Pancreas (tissue), 10 donors: ENCODE results near the gene TTLL13. TPM values are rescaled to one million over a fixed set of nuclear protein-coding genes. Genes with fewer than 3 reads are reported as not detected.

Source experiments
- ATAC-seq, 4 donors: fragments of 200-7000 bp; cut with Tn5 transposase; one replicate each; pipeline versions ENCODE4 v1.8.0 to v1.9.1; 2020; ENCODE audit warnings: mild to moderate bottlenecking in 4 of 4, moderate library complexity in 4 of 4
- DNase-seq, 6 donors: peaks; one replicate each; pipeline ENCODE4 v3.0.0-alpha.2; 2020
- FAIRE-seq: peaks from 2 replicates; lab custom pipeline; 2012; peaks lifted over from hg19 to GRCh38; lab: Jason Lieb, UNC
- H3K27ac ChIP-seq, 4 donors: fragments of 200-600 bp; sonication (generic); 1 replicate in 3 of 4; 2 replicates in 1 of 4; pipeline versions ENCODE4 v1.5.0 to v1.8.0; 2020
- H3K27me3 ChIP-seq, 4 donors: fragments of 200-600 bp; one replicate each; pipeline ENCODE4 v1.8.0; 2021
- H3K36me3 ChIP-seq, 3 donors: fragments of 200-600 bp; sonication (generic) in 1 of 3; one replicate each; pipeline versions ENCODE4 v1.5.0 to v1.8.0; 2020 to 2021
- H3K4me1 ChIP-seq, 3 donors: fragments of 200-600 bp; one replicate each; pipeline ENCODE4 v1.8.0; 2021
- H3K4me3 ChIP-seq, 4 donors: fragments of 200-600 bp; sonication (generic) in 2 of 4; one replicate each; pipeline versions ENCODE4 v1.5.0 to v1.8.0; 2020 to 2021
- H3K9me3 ChIP-seq, 4 donors: fragments of 200-600 bp; one replicate each; pipeline ENCODE4 v1.8.0; 2021
- WGBS, 2 donors: extraction: QIAGEN DNeasy Blood & Tissue Kit; methylation state at CpG; one replicate each; pipeline ENCODE4 v1.1.7; 2013; 5-methylcytosine and 5-hydroxymethylcytosine counted together
- intact Hi-C, 3 donors: fragments of 100-400 bp; cut with DNase I; formaldehyde crosslinking; loops; one replicate each; pipeline versions ENCODE4 v1.11.1 to v1.14.2; 2022
- polyA plus RNA-seq, 2 donors: library from polyadenylated mRNA; stranded (reverse); fragments of 200-250 nt; gene quantifications; one replicate each; pipeline ENCODE4 v1.2.3, GENCODE V29; 2013
- total RNA-seq, 6 donors: library from RNA; stranded (reverse); fragmentation: NEBNext Ultra II Directional in 4 of 6; extraction: Animal tissue kit (Norgen Biotek cat#: 25700) in 4 of 6; gene quantifications; one replicate each; pipeline versions ENCODE4 v1.2.1 to v1.2.4, GENCODE V29; 2021 to 2023
- TF ChIP-seq, protein P1 (sequence below), 4 donors: fragments of 200-600 bp; sonication (generic) in 3 of 4; IDR thresholded peaks; one replicate each; pipeline versions ENCODE4 v1.5.0 to v1.8.0; 2021; ENCODE audit warnings: antibody characterized with exemption in 4 of 4
- donor health status: healthy with polysubstance abuse.
- donor health status: DM: no; HTN: no; CAD: no; lungs with moderate emphysema.
- donor health status: DM: no; HTN: no; CAD: no.
- donor health status: control.
- donor health status: control.
- donor health status: Bipolar disorder and iron deficiency.
- donor health status: DM: yes; HTN: yes; CAD: no.
- donor health status: DM: no; HTN: no; CAD: no.
- donor health status: DM: no; HTN: no; CAD: no.
- donor health status: DM: yes; HTN: yes; CAD: no.

Gene TTLL13
- total and polyA plus RNA-seq, 8 donors, result 0.19 to 2.4 (median 0.43) TPM; not detected in 2

DNA sequence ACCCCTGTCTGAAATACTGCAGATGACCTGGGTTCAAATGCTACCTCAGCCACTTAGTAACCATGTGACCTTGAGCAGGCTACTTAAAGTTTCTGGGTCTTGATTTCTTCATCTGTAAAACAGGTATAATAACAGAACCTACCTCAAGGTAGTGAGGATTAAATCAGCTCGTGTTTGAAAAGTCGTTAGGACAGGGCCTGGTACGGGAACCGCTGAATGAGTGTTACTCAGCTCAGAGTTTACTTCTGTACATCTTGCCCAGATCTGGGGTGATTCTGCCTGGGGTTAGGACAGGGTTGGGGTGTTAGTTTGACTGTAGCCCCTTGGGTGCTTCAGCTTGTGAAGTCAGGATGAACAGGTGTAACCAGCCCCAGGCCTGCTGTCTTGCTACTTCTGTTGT lies 46.4 kb upstream of the TTLL13 start:
- TF ChIP-seq, protein P1, sequence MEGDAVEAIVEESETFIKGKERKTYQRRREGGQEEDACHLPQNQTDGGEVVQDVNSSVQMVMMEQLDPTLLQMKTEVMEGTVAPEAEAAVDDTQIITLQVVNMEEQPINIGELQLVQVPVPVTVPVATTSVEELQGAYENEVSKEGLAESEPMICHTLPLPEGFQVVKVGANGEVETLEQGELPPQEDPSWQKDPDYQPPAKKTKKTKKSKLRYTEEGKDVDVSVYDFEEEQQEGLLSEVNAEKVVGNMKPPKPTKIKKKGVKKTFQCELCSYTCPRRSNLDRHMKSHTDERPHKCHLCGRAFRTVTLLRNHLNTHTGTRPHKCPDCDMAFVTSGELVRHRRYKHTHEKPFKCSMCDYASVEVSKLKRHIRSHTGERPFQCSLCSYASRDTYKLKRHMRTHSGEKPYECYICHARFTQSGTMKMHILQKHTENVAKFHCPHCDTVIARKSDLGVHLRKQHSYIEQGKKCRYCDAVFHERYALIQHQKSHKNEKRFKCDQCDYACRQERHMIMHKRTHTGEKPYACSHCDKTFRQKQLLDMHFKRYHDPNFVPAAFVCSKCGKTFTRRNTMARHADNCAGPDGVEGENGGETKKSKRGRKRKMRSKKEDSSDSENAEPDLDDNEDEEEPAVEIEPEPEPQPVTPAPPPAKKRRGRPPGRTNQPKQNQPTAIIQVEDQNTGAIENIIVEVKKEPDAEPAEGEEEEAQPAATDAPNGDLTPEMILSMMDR (IDR thresholded peaks at IDR 0.05), result no peak
- Histone ChIP-seq H3K36me3 (no peaks in the 10 kb centered on the region), H3K4me1 (peaks cover 6 to 11% (median 10%) of the 10 kb centered on the region in 3 donors), H3K4me3 (peak overlapping the region in 1 of 4 donors; percentile 78), H3K9me3 (no peaks in the 10 kb centered on the region), H3K27me3 (no peaks in the 10 kb centered on the region), H3K27ac (no peak overlapping the region)
- ATAC-seq (no peak), FAIRE-seq (no peak), DNase-seq (no peak)
- intact Hi-C loops, result no loop called here
- WGBS, 2 donors, result 80 to 83% methylated on average over 4 of the region's 4 CpGs

DNA sequence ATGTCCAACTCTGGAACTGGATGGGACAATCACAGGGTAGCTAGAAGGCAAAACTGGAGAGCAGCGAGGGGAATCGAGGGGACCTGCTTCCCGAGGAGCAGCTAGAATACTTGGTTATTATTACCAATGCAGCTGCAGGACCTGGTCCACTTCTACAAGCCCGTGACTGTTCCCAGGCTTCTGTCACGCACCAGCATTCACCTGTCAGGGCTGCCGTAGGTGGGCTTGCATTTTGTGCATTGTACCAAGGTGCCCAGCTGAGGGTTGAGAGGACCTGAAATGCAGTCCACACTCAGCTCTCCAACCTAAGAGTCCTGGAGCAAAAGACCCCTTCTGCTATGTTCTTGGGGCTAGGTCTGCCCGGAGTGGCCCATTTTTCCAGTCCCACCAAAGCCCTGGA lies 45.9 kb upstream of the TTLL13 start:
- no peak overlapping the region for H3K4me3 ChIP-seq
- 93 to 99% methylated on average over 7 of the region's 7 CpGs for WGBS, 2 donors
- H3K27ac ChIP-seq, result no peak overlapping the region

DNA sequence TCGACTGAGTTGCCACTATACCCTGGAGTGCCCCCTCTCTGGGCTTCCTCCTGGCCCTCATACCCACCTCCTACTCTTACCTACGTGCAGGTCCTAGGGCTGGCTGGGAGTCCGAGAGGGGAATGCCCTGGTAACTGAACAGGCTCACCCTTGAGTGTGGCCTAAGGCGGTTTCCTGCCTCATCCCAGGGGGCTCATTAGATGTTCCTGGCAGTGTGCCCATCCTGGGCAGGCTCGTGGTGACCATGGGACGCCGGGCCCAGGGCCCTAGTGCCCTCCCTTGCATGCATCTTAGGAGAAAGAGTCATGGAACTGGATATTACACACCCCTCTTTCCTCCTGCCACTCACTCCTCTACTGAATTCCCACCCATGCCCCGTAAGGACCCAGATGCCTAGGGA lies 45.4 kb upstream of the TTLL13 start:
- DNase-seq (peak in 1 of 6 donors; percentile 70), ATAC-seq (no peak), FAIRE-seq (no peak)
- 64 to 66% methylated on average over 8 of the region's 8 CpGs for WGBS, 2 donors
- no peaks in the 10 kb centered on the region for H3K36me3 ChIP-seq
- TF ChIP-seq, protein P1 (IDR thresholded peaks at IDR 0.05), result no peak
- H3K27ac ChIP-seq, result no peak overlapping the region
- H3K27me3 ChIP-seq, result no peaks in the 10 kb centered on the region
- intact Hi-C loops, result no loop called here
- peaks cover 6 to 11% (median 10%) of the 10 kb centered on the region in 3 donors for H3K4me1 ChIP-seq
- no peak overlapping the region for H3K4me3 ChIP-seq
- H3K9me3 ChIP-seq, result no peaks in the 10 kb centered on the region

More for the DNA sequence above, 45.9 kb upstream of the TTLL13 start:
- no peak for ATAC-seq
- FAIRE-seq, result no peak
- DNase-seq, result peak in 1 of 6 donors; percentile 12
- Histone ChIP-seq H3K27me3 (no peaks in the 10 kb centered on the region), H3K36me3 (no peaks in the 10 kb centered on the region), H3K4me1 (peaks cover 6 to 11% (median 10%) of the 10 kb centered on the region in 3 donors), H3K9me3 (no peaks in the 10 kb centered on the region)
- TF ChIP-seq, protein P1 (IDR thresholded peaks at IDR 0.05), result no peak
- intact Hi-C loops, result no loop called here

DNA sequence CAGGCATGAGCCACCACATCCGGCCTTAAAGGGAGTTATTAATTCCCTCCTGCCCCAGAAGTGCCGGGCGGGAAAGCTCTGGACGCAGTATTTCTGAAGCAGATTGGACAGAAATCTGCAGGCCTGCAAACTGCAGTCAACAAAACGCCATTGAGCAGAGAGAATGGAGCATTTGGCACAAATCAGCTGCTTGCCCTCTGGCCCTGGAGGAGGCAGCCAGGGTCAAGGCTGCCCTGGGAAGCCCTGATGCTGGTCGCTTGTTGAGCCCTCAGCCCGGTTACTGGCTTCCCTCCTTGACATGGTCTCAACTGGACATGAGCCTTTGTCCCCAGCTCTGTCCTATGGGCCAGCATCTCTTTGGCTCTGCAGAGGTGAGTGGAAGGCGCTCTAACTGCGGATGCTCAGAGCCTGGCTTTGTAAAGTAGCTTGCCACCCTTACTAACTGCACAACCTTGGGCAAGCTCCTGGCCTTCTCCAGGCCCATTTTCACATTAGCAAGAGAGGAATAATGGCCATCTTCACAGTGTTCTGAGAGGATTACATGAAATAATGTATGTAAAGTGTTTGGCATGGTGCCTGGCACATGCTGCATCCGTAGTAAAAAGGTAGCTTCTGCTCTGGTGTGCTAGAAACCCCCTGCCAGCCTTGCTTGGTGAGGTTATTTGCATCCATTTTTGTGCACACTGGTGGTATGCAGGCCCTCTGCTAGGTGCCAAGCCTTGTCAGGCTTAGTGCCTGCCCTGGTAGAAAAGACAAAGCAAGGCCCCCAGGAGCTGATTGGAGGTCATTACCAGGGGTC lies 44.1 kb upstream of the TTLL13 start:
- WGBS, 2 donors, result 78 to 82% methylated on average over 10 of the region's 10 CpGs
- TF ChIP-seq, protein P1 (IDR thresholded peaks at IDR 0.05), result no peak
- intact Hi-C loops, result no loop called here
- Histone ChIP-seq H3K36me3 (peaks cover 0 to 1% (median 0%) of the 10 kb centered on the region in 3 donors), H3K27me3 (no peaks in the 10 kb centered on the region), H3K4me1 (peaks cover 6 to 11% (median 10%) of the 10 kb centered on the region in 3 donors), H3K4me3 (no peak overlapping the region), H3K9me3 (no peaks in the 10 kb centered on the region), H3K27ac (no peak overlapping the region)
- DNase-seq, result no peak
- ATAC-seq, result no peak
- FAIRE-seq, result no peak

DNA sequence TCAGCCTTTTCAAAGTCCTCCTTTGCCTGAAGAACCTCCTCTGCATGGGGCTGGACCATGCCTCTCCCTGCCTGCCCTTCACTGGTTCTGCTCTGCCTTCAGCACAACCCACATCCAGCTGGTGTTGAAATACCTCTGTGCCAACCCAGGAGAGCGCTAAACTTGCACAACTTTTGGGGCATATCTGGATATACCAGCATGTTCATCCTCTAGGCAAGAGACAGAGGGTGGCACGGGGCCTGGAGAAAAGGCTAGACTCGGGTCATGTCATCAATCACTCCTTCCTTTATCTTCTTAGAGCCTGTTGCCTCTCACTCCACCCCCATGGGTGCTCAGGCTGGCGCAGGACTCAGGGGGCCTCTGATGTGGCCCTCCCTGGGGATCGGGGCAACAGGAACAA lies 43.5 kb upstream of the TTLL13 start:
- FAIRE-seq (no peak), ATAC-seq (no peak), DNase-seq (no peak)
- WGBS, 2 donors, result 79 to 80% methylated on average over 5 of the region's 5 CpGs
- Histone ChIP-seq H3K36me3 (peaks cover 0 to 3% (median 0%) of the 10 kb centered on the region in 3 donors), H3K27me3 (no peaks in the 10 kb centered on the region), H3K9me3 (no peaks in the 10 kb centered on the region), H3K4me1 (peaks cover 9 to 17% (median 13%) of the 10 kb centered on the region in 3 donors), H3K4me3 (no peak overlapping the region), H3K27ac (no peak overlapping the region)
- intact Hi-C loops, result no loop called here
- TF ChIP-seq, protein P1 (IDR thresholded peaks at IDR 0.05), result no peak
